Breast epithelium (tissue), 4 donors: Measurements from ENCODE around the gene CENPP. TPM values are rescaled to one million over a fixed set of nuclear protein-coding genes. Genes with fewer than 3 reads are reported as not detected.
A peak's percentile ranks its signal among the peaks of the same experiment; 100 is the strongest.
"Not testable (repeated sequence)": the region's sequence is repeated elsewhere in the genome, so short reads cannot be mapped to it uniquely, and the experiment has no call there.

Experiments
- DNase-seq, 2 donors: peaks; one replicate each; pipeline ENCODE4 v3.0.0-alpha.2; 2019; ENCODE audit warnings: low spot score in 2 of 2
- H3K27ac ChIP-seq, 2 donors: fragments of 200-600 bp; sonication (generic) in 1 of 2; one replicate each; pipeline ENCODE4 v1.5.1; 2016 to 2019; ENCODE audit warnings: mild to moderate bottlenecking in 1 of 2
- H3K27me3 ChIP-seq, 2 donors: fragments of 200-600 bp; sonication (generic) in 1 of 2; one replicate each; pipeline versions ENCODE4 v1.5.1 to v1.6.0; 2017 to 2019; ENCODE audit warnings: control low read depth in 1 of 2, mild to moderate bottlenecking in 1 of 2
- H3K36me3 ChIP-seq: fragments of 200-600 bp; one replicate; pipeline ENCODE4 v1.5.1; 2019
- H3K4me1 ChIP-seq, 2 donors: fragments of 200-600 bp; sonication (generic); one replicate each; pipeline ENCODE4 v1.5.1; 2016 to 2019; ENCODE audit warnings: control low read depth in 1 of 2
- H3K4me3 ChIP-seq, 3 donors: fragments of 200-600 bp; sonication (generic); 1 replicate in 2 of 3; 2 replicates in 1 of 3; pipeline ENCODE4 v1.5.1; 2016 to 2019; ENCODE audit warnings: mild to moderate bottlenecking in 3 of 3, moderate library complexity in 2 of 3
- H3K9me3 ChIP-seq, 2 donors: fragments of 200-600 bp; sonication (generic) in 1 of 2; one replicate each; pipeline ENCODE4 v1.5.1; 2016 to 2019; ENCODE audit warnings: control low read depth in 1 of 2
- POLR2A ChIP-seq: fragments of 450-650 bp; IDR thresholded peaks from one replicate; pipeline ENCODE4 v1.6.1; 2016; ENCODE audit warnings: antibody characterized with exemption, mild to moderate bottlenecking, moderate library complexity
- POLR2AphosphoS5 ChIP-seq, 3 donors: sonication (generic); formaldehyde crosslinking; IDR thresholded peaks; one replicate each; pipeline ENCODE4 v1.6.1; 2017; ENCODE audit warnings: antibody characterized with exemption in 3 of 3
- intact Hi-C: fragments of 100-400 bp; cut with DNase I; formaldehyde crosslinking; loops from one replicate; pipeline ENCODE4 v1.15.1; 2023; ENCODE audit warnings: low total_unique reads
- total RNA-seq, 3 donors: library from RNA; depleted of rRNA; stranded (reverse); fragments of >200 nt; gene quantifications; one replicate each; pipeline ENCODE4 v1.1.0, GENCODE V29; 2016
- TF ChIP-seq, protein P1 (sequence below), 3 donors: fragments of 450-650 bp; IDR thresholded peaks; one replicate each; pipeline ENCODE4 v1.5.1; 2016 to 2017; ENCODE audit warnings: antibody characterized with exemption in 3 of 3, mild to moderate bottlenecking in 3 of 3, moderate library complexity in 3 of 3

The CENPP gene
- total RNA-seq, 3 donors from 2014 or later, result 3.9 to 6.1 (median 4.5) TPM

DNA sequence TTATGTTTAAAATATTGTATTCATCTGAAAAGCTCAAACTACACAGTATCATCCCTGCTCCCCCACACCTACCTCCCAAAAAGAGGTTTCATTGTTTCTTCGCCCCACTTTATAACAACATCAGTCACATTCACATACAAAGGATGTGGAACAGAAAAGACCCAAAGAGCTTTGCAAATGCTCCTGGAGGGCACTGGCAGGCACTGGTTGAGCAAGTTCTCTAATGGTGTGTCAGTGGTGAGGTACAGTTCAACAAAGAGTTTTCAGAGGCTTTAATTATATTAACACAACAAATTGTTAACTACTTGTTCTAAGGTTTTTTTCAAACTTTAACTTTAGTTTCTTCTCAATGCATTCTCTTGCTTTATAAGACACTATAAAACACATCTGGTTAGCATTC is 264.2 kb downstream of the CENPP start:
- intact Hi-C loops, result no loop called here
- H3K4me3 ChIP-seq, result no peak overlapping the region
- H3K27me3 ChIP-seq, result no peaks in the 10 kb centered on the region
- H3K27ac ChIP-seq, result peak overlapping the region in 1 of 2 donors; percentile 8
- no peak for DNase-seq
- no peaks in the 10 kb centered on the region for H3K36me3 ChIP-seq
- TF ChIP-seq, protein P1, sequence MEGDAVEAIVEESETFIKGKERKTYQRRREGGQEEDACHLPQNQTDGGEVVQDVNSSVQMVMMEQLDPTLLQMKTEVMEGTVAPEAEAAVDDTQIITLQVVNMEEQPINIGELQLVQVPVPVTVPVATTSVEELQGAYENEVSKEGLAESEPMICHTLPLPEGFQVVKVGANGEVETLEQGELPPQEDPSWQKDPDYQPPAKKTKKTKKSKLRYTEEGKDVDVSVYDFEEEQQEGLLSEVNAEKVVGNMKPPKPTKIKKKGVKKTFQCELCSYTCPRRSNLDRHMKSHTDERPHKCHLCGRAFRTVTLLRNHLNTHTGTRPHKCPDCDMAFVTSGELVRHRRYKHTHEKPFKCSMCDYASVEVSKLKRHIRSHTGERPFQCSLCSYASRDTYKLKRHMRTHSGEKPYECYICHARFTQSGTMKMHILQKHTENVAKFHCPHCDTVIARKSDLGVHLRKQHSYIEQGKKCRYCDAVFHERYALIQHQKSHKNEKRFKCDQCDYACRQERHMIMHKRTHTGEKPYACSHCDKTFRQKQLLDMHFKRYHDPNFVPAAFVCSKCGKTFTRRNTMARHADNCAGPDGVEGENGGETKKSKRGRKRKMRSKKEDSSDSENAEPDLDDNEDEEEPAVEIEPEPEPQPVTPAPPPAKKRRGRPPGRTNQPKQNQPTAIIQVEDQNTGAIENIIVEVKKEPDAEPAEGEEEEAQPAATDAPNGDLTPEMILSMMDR (IDR thresholded peaks at IDR 0.05), result no peak
- no peak for TF ChIP-seq POLR2AphosphoS5 (IDR thresholded peaks at IDR 0.05)
- TF ChIP-seq POLR2A, result no peak
- no peaks in the 10 kb centered on the region for H3K4me1 ChIP-seq
- no peaks in the 10 kb centered on the region for H3K9me3 ChIP-seq

DNA sequence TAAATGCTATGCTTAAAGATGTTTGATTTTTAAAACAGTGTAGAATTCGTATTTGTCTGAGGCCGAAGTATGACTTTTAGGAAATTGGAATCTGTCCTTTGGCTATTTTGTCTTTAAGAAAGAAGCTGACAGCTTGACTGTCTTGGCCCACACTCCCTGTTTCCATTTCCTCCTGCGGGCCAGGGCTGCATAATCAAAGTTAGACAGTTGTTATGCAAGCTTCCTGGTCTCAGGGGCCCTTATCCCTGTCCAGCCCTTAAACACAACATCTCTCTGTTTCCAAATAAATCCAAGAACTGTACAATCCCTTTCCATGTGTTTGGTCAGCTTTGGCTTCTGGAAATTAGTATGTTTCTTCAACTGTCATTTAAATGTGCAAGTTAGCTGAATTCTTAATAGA is 264.6 kb downstream of the CENPP start:
- Histone ChIP-seq H3K4me3 (no peak overlapping the region), H3K27ac (no peak overlapping the region), H3K9me3 (no peaks in the 10 kb centered on the region), H3K27me3 (no peaks in the 10 kb centered on the region), H3K4me1 (no peaks in the 10 kb centered on the region), H3K36me3 (no peaks in the 10 kb centered on the region)
- intact Hi-C loops, result no loop called here
- TF ChIP-seq POLR2A, result no peak
- TF ChIP-seq, protein P1 (IDR thresholded peaks at IDR 0.05), result no peak
- TF ChIP-seq POLR2AphosphoS5 (IDR thresholded peaks at IDR 0.05), result peak in 2 of 3 donors; percentile 39 to 86
- no peak for DNase-seq

DNA sequence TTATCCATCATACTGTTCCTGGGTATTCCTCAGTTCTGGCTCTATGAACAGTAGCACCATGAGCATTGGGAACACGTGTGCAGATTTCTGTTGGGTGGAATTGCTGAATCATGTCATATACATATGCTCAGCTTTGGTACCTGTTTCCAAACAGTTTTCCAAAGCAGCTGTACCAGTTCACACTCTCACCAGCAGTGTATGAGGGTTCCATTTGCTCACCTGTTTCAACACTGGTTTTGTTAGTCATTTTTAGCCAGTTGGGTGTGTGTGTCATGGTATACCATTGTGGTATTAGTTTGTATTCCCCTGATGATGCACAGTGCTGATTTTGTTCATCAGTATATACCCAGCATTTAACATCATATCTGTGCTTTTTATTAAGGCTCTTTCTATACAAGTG is 266.8 kb downstream of the CENPP start:
- intact Hi-C loops, result no loop called here
- no peaks in the 10 kb centered on the region for H3K9me3 ChIP-seq
- DNase-seq, result no peak
- H3K4me3 ChIP-seq, result no peak overlapping the region
- no peaks in the 10 kb centered on the region for H3K36me3 ChIP-seq
- no peaks in the 10 kb centered on the region for H3K4me1 ChIP-seq
- TF ChIP-seq POLR2A, result no peak
- TF ChIP-seq, protein P1 (IDR thresholded peaks at IDR 0.05), result no peak
- no peak overlapping the region for H3K27ac ChIP-seq
- no peaks in the 10 kb centered on the region for H3K27me3 ChIP-seq

DNA sequence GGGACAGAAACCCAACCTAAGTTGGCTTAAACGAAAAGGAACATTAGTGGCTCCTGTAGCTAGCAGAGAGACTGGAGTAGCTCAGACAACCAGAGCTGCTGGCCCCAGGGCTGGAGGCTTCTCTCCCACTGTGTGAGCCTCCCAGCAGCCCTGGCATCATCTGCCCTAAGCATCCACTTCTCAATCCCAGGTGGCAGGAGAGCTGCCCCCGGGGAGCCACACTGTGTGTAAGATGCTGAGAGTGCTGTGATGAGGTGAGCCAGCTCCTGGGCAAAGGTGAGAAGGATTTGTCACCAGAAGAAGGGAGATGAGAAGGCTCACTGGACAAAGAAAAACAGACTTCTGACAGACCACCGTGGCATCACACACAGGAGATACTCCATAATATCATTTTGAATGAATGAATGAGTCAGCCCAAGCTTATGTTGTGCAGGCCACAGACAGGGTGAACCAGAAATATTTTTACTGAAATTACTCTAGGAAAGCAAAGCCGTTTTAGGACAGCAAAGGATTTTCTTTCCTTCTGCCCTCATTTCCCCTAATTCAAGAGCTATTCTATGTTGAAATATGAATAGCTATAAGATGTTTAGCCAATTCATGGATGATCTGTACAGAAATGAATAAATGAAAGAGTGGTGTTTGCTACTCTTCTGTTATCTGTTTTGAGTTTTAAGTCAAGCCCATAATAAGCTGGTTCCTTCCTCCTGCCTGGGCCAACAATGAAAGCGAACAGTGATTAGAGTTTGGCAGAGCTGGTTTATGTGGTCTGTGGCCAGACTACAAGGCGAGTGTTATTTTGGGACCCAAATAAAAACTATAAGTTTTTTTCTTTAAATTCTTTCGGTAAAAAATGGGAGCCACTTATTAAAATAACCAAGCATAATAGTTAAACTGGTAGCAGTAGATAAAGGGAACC is 267.5 kb downstream of the CENPP start:
- no peaks in the 10 kb centered on the region for H3K36me3 ChIP-seq
- DNase-seq, result no peak
- H3K27me3 ChIP-seq, result no peaks in the 10 kb centered on the region
- no peaks in the 10 kb centered on the region for H3K4me1 ChIP-seq
- no peaks in the 10 kb centered on the region for H3K9me3 ChIP-seq
- TF ChIP-seq POLR2AphosphoS5 (IDR thresholded peaks at IDR 0.05) (no peak), POLR2A (no peak)
- TF ChIP-seq, protein P1 (IDR thresholded peaks at IDR 0.05), result no peak
- no peak overlapping the region for H3K4me3 ChIP-seq
- no peak overlapping the region for H3K27ac ChIP-seq
- intact Hi-C loops, result no loop called here

DNA sequence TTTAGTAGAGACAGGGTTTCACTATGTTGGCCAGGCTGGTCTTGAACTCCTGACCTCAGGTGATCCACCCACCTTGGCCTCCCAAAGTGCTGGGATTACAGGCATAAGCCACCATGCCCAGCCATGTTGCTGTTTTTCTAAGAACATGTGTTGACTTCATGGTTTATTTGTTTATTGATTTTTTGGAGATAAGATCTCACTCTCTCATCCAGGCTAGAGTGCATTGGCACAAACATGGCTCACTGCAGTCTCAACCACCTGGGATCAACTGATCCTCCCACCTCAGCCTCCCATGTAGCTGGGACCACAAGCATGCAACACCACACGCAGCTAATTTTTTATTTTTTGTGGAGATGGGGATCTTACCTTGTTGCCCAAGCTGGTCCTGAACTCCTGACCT is 269.3 kb downstream of the CENPP start:
- H3K36me3 ChIP-seq, DNase-seq, H3K9me3 ChIP-seq, H3K27ac ChIP-seq, H3K4me3 ChIP-seq, H3K27me3 ChIP-seq, intact Hi-C loops, H3K4me1 ChIP-seq: not testable (repeated sequence)
